Measurements from ENCODE around the gene SRL. TPM values are rescaled to one million over a fixed set of nuclear protein-coding genes. Genes with fewer than 3 reads are reported as not detected.
A peak's percentile ranks its signal among the peaks of the same experiment; 100 is the strongest.

The SRL gene
- total RNA-seq: 100 to 1,000 TPM; 302 to 359 TPM
- long read RNA-seq, full-length matches to known transcripts: 928 of 1,185 reads
- long read RNA-seq, partial matches to known transcripts: 28 of 1,185 reads
- long read RNA-seq, other reads (novel, unspliced or antisense): 229 of 1,185 reads

DNA sequence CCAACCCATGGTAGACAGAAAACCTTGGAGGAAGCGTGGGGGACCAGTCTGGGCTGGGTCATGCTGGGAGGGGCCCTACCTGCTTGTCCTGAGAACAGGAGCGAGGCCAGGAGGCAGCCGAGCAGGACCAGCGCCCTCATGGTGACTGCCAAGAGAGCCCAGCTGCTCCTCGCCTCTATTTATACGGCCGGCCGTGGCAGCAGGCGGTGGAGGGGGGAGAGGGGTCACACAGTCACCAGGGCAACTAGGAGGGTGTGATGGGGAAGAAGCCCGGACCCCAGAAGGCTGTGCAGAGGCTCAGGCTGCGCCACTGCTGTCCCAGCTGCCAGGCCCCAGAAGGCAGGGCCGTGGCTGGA is at the start of gene SRL:
Gene SRL, minus strand, starts transcription at position 153 of the 356 bp plus-strand sequence. Its CDS starts 13 bp downstream, at position 140.
- DNase-seq: no peak
- intact Hi-C loops (cut with DNase I): no loop called here
- ATAC-seq: peak; percentile 21 to 33

GRCh38 chr16:4290236-4290830 is 48.5 kb upstream of the SRL start:
- ATAC-seq (no peak), DNase-seq (no peak)
- intact Hi-C loops (cut with DNase I): loop anchor here in 1 of 2 donors (5.0 kb wide), 1 partner anchor 37 kb away; no protein-coding TSS in a partner anchor

DNA sequence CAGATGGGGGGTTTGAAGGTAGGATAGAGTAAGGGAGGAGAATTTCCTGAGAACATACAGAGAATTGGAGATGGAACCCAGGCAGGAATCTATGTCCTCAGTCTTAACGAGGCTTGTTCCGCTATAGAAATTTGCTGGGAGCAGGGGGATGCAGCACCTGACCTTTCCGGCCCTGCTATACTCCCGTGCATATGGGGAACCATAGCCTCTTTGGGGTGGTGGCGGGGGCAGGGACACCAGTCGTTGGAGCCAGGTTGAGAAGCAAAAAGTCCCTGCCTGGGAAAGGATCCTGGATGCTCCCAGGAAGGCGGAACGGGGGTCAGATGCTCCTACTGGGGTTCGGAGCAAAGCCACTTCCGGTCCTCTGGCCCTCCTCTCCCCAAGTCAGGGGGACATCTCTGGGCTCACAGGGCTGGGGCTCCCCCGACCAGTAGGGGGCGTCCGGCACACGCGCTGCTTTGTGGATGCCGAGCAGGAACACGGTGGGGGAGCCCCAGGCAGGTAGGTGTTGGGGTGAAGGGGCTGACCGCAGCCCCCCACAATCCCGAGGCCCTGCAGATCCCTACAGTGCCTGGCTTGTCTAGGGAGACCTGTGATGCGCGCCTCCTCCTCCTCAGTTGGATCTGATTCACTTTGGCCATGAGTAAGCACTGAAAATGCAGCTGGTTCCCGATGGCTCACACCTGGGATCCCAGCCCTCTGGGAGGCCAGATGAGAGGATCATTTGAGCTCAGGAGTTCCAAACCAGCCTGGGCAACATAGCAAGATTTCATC is 46.5 kb upstream of the SRL start:
- ATAC-seq (peak; percentile 76 to 82), DNase-seq (peak; percentile 81)
- intact Hi-C loops (cut with DNase I): loop anchor here (2.0 to 10.0 kb wide), 2 partner anchors 42 to 116 kb away; no protein-coding TSS in a partner anchor

- DNase-seq: no peak
- intact Hi-C loops (cut with DNase I): loop anchor here in 1 of 2 donors (10.0 kb wide), 1 partner anchor 120 kb away; no protein-coding TSS in a partner anchor
- ATAC-seq: peak in 1 of 2 donors; percentile 19
Observed at GRCh38 chr16:4285167-4285566, 43.3 kb upstream of the SRL start.

- no peak for DNase-seq
- ATAC-seq: no peak
- intact Hi-C loops (cut with DNase I): loop anchor here in 1 of 2 donors (10.0 kb wide), 1 partner anchor 121 kb away; no protein-coding TSS in a partner anchor
Observed at GRCh38 chr16:4283939-4284338, 42.1 kb upstream of the SRL start.

GRCh38 chr16:4283441-4283840 is 41.6 kb upstream of the SRL start:
- intact Hi-C loops (cut with DNase I): loop anchor here in 1 of 2 donors (10.0 kb wide), 1 partner anchor 121 kb away; no protein-coding TSS in a partner anchor
- DNase-seq: no peak
- no peak for ATAC-seq

DNA sequence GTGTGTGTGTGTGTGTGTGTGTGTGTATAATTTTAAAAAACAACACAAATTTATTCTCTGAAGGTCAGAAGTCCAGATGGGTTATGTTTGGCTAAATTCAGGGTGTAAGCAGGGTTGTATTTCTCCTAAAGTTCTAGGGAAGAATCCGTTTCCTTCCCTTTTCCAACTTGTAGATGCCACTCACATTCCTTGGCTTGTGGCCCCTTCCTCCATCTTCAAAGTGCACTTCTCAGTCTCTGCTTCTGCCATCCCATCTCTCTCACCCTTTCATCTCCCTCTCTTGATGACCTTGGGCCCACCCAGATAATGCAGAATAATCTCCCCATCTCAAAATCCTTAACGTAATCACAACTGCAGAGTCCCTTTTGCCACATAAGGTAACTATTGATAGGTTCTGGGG is 38.7 kb upstream of the SRL start:
- ATAC-seq (no peak), DNase-seq (no peak)
- intact Hi-C loops (cut with DNase I): loop anchor here in 1 of 2 donors (10.0 kb wide), 1 partner anchor 124 kb away; no protein-coding TSS in a partner anchor

DNA sequence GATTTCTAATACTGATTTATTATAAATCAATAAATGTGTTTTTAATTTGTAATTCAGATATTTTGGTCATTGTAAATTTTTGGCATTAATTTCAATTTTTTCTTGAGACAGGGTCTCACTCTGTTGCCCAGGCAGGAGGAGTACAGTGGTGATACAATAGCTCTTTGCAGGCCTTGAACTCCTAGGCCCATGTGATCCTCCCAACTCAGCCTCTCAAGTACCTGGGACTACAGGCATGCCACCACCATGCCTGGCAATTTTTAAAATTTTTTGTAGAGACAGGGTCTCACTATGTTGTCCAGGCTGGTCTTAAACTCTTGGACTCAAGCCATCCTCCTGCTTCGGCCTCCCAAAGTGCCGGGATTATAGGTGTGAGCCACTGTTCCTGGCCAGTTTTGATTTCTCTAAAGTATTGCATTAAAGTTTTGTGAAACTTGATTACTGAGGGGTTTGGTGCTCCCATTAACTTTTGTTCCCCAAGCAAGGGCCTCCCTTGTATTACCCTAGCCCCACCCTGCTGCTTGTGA is 36.2 kb upstream of the SRL start:
- intact Hi-C loops (cut with DNase I): no loop called here
- ATAC-seq: no peak

GRCh38 chr16:4275861-4276260 is 34.0 kb upstream of the SRL start:
- intact Hi-C loops (cut with DNase I): no loop called here
- ATAC-seq (no peak), DNase-seq (no peak)

More for the DNA sequence above, 36.2 kb upstream of the SRL start:
- no peak for DNase-seq

GRCh38 chr16:4273858-4274311 is 32.0 kb upstream of the SRL start:
- intact Hi-C loops (cut with DNase I): no loop called here
- DNase-seq (peak; percentile 80), ATAC-seq (peak; percentile 9 to 46)

- peak; percentile 63 for DNase-seq
- ATAC-seq: peak; percentile 7 to 17
- intact Hi-C loops (cut with DNase I): no loop called here
Observed at GRCh38 chr16:4272114-4272956, 30.5 kb upstream of the SRL start.

- intact Hi-C loops (cut with DNase I): no loop called here
- DNase-seq (peak; percentile 96), ATAC-seq (peak; percentile 85 to 91)
Observed at GRCh38 chr16:4271176-4272113, 29.6 kb upstream of the SRL start.

DNA sequence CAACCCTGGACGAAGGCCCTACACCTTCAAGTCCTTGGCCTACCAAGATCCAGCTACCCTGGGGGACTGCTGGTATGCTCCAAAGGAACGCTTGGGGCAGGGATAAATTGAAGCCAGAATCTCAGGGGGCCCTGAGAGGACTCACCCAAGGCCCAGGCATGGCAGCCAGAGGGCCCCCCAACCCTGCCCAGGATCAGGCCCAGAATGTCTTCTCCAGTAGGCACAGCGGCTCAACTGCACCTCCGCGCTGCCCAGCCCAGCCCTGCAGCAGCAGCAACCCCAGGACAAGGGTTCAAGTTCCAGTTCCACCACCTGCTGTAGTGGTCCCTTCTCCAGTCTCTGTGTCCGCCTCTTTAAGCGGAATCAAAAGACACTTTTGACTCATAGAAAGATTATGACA is 28.7 kb upstream of the SRL start:
- no peak for DNase-seq
- ATAC-seq: no peak
- intact Hi-C loops (cut with DNase I): no loop called here

GRCh38 chr16:4270091-4270490 is 28.2 kb upstream of the SRL start:
- no peak for ATAC-seq
- DNase-seq: no peak
- intact Hi-C loops (cut with DNase I): no loop called here

GRCh38 chr16:4266372-4266771 is 24.5 kb upstream of the SRL start:
- ATAC-seq: no peak
- no peak for DNase-seq
- intact Hi-C loops (cut with DNase I): loop anchor here in 1 of 2 donors (10.0 kb wide), 2 partner anchors 138 to 282 kb away; no protein-coding TSS in a partner anchor

DNA sequence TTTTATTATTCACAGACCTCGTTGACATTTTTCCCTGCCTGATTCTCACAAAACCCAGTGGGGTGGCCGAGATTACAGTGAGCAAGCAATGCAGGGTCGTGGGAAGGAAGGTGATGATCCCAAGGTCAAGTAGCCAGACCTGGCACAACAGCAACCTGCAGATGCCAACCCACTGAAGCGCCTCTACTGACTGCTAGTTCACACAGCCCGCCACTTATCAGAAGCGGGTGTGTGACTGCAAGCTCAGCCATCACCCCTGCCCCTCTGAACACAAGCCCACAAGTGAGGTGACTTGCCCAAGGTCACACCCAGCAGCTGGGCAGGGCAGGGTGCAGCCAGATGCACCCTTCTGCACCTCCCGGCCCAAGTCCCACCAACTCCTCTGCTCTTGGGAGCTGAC is 23.8 kb upstream of the SRL start:
- ATAC-seq (peak in 1 of 2 donors; percentile 6), DNase-seq (no peak)
- intact Hi-C loops (cut with DNase I): loop anchor here in 1 of 2 donors (10.0 kb wide), 2 partner anchors 139 to 281 kb away; no protein-coding TSS in a partner anchor

DNA sequence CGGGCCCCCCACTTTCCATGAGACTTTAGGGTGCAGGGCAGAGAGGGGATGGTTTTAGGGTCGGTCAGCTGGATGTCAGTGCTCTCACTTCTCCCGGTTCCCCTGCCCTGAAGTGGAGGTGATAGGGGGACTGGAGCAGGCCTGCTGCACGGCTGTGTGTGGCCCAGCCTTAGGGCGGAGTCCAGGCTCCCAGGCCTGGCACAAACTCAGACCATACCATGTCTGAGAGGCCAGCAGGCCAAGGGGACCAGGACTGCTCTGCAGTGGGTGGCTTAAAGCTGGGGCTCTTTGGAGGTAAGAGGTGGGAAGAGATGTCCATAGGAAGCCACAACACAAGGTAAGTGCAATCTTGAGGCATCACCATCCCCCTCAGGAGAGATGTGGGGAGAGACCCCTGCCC is 22.7 kb upstream of the SRL start:
- intact Hi-C loops (cut with DNase I): loop anchor here in 1 of 2 donors (10.0 kb wide), 2 partner anchors 140 to 280 kb away; no protein-coding TSS in a partner anchor
- no peak for DNase-seq
- peak in 1 of 2 donors; percentile 16 for ATAC-seq

All from left cardiac atrium (tissue), 4 donors.